DMS53 (cell line): ENCODE data around the gene PLEKHF1.
"Not testable (repeated sequence)": the region's sequence is repeated elsewhere in the genome, so short reads cannot be mapped to it uniquely, and the experiment has no call there.

Experiments used
- DNase-seq: peaks from one replicate; lab custom pipeline; 2025; lab: John Stamatoyannopoulos, UW

Gene PLEKHF1

GRCh38 chr19:29700498-29700897 lies 35.2 kb downstream of the PLEKHF1 start:
- no peak for DNase-seq

- DNase-seq = no peak
Observed at GRCh38 chr19:29702161-29702962, 37.1 kb downstream of the PLEKHF1 start.

DNA sequence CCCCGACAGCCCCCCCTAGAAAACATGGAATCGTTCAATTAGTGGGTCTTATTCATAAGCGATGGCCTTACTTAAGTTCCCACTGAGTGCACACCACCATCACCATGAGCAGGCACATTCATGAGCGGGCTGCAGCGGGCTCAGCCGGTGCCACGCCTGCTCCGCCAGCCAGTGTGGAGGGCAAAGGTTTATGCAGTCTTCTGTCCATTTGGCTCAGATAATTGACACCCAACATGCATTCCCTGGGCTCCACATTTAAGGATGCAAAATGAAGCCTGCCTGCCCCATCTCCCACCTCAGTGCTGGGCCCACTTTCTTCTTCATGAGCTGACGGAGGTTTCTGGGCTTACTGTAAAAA lies 37.7 kb downstream of the PLEKHF1 start:
- no peak for DNase-seq

GRCh38 chr19:29704562-29705558 lies 39.6 kb downstream of the PLEKHF1 start:
- DNase-seq = no peak

- no peak for DNase-seq
Observed at GRCh38 chr19:29705706-29706105, 40.4 kb downstream of the PLEKHF1 start.

- no peak for DNase-seq
Observed at GRCh38 chr19:29706635-29707034, 41.4 kb downstream of the PLEKHF1 start.

- DNase-seq = no peak
Observed at GRCh38 chr19:29708554-29709439, 43.5 kb downstream of the PLEKHF1 start.

- not testable (repeated sequence) for DNase-seq
Observed at GRCh38 chr19:29709440-29709798, 44.2 kb downstream of the PLEKHF1 start.

- DNase-seq = no peak
Observed at GRCh38 chr19:29711584-29712132, 46.4 kb downstream of the PLEKHF1 start.

GRCh38 chr19:29712744-29713516 lies 47.7 kb downstream of the PLEKHF1 start:
- DNase-seq = no peak

DNA sequence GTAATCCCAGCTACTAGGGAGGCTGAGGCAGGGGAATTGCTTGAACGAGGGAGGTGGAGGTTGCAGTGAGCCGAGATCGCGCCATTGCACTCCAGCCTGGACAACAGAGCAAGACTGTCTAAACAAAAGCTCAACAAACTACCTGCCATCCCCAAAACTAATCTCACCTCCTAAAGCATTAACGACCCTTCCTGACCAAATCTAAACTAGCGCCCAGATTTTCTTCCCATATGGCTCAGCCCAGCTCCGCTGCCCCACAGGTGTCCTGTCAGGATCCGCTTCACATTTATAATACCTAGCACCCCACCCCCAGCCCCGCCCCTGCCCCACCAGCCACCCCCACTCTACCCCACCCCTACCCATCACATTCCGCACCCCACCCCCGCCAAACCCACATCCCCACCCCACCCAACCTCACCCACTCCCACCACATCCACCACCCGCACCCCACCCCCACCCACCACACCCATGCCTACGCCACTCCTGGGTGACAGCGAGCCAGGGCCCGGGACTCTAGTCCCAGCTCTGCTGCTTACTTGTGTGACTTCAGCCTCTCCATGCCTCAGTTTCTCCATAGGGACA lies 49.2 kb downstream of the PLEKHF1 start:
- no peak for DNase-seq

- DNase-seq = peak; percentile 65
Observed at GRCh38 chr19:29714953-29715700, 49.9 kb downstream of the PLEKHF1 start, which contains the start of gene C19orf12. TSS of gene C19orf12 (minus strand) at chr19:29715261. CDS start at chr19:29708413, 6,848 bp downstream.

DNA sequence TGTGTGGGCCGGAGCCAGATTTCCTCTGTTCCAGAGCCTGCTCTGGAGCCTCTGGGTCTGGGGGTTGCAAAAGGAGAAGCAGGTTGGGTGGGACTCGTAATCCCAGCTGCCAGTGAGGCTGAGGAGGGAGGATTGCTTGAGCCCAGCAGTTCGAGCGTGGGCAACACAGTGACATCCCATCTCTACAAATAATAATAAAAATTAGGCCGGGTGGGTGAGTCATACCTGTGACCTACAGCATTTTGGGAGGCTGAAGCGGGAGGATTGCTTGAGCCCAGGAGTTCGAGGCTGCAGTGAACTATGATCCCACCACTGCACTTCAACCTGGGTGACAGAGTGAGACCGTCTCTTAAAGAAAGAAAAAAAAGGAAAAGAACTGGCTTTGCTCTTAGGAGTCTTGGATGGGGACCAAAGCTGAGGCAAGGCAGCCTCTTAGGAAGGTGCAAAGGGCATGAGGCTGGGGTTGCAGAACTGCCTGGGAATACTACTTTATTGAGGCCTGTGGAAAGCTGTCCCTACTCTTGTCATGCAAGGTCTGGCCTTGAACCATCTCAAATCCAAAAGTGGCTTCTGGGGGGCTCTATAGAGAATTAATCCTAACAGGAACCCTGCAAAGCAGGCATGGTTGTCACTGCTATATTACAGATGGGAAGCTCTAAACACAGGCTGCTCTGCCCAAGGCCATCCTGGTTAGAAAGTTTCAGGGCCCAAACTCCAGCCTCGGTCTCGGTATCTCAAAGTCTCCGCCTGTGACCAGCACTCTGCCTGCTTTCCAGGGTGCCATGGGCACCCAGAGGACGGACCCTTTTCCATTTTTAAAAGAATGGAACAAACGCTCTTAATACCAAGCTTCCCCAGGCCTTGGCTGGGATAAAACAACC lies 50.7 kb downstream of the PLEKHF1 start:
- DNase-seq = peak; percentile 51

- DNase-seq = no peak
Observed at GRCh38 chr19:29717051-29717450, 51.8 kb downstream of the PLEKHF1 start.

DNA sequence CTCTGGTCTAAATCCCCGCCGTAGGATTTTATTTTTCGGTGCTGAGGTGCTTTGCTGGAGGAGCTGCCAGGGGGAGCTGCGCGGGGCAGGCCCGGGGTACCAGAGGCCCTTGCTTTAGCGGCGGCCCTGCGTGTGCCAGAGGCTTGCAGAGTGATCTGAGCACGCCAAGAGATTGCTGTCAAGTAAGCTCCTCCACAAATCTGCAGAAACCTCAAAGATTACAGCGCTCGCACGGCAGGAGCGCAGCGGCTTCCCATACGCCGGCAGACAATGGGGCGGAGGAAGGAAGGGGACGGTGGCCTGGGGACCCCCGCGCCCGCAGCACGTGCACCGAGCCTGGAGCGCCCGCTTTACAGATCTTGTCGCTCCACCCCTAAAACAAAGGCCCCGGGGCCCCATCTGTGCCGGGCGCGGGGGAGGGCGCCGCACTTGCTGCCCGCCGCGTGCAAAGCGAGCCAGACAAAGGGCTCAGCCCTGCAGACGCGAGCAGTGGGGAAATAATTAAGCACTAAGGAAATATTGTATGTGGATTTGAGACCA lies 58.9 kb downstream of the PLEKHF1 start:
- DNase-seq = peak; percentile 27

- DNase-seq = no peak
Observed at GRCh38 chr19:29724746-29725145, 59.5 kb downstream of the PLEKHF1 start.
